GM10266 (cell line): ENCODE data around the gene ZNF467.

Experiments used
- DNase-seq: peaks from one replicate; pipeline ENCODE4 v3.0.0; 2012; ENCODE audit errors: extremely low spot score
- CTCF ChIP-seq: IDR thresholded peaks from 2 replicates; pipeline ENCODE4 v1.5.1; 2012; ENCODE audit warnings: mild to moderate bottlenecking, low read depth; ENCODE audit not compliant: control insufficient read depth, insufficient read depth; ENCODE audit errors: missing control alignments

The ZNF467 gene

GRCh38 chr7:149797771-149798170 lies 24.4 kb upstream of the ZNF467 start:
- no peak for TF ChIP-seq CTCF
- DNase-seq = no peak

- DNase-seq = no peak
- TF ChIP-seq CTCF = no peak
Observed at GRCh38 chr7:149796287-149796860, 23.0 kb upstream of the ZNF467 start.

- DNase-seq = no peak
- no peak for TF ChIP-seq CTCF
Observed at GRCh38 chr7:149795126-149795525, 21.7 kb upstream of the ZNF467 start.

GRCh38 chr7:149794661-149795060 lies 21.3 kb upstream of the ZNF467 start:
- TF ChIP-seq CTCF = no peak
- DNase-seq = no peak

- no peak for TF ChIP-seq CTCF
- DNase-seq = no peak
Observed at GRCh38 chr7:149793261-149793660, 19.9 kb upstream of the ZNF467 start.

GRCh38 chr7:149792220-149792595 lies 18.8 kb upstream of the ZNF467 start:
- no peak for TF ChIP-seq CTCF
- no peak for DNase-seq

- TF ChIP-seq CTCF = no peak
Observed at GRCh38 chr7:149791411-149792219, 18.2 kb upstream of the ZNF467 start.

More at GRCh38 chr7:149791411-149792219, 18.2 kb upstream of the ZNF467 start:
- DNase-seq = no peak
